Left colon (tissue), 2 donors: Measurements from ENCODE around the gene ADM5. TPM values are rescaled to one million over a fixed set of nuclear protein-coding genes. Genes with fewer than 3 reads are reported as not detected.

ENCODE experiments used
- ATAC-seq: fragments of 200-7000 bp; cut with Tn5 transposase; one replicate; pipeline ENCODE4 v1.9.1; 2020; ENCODE audit warnings: mild to moderate bottlenecking, moderate library complexity
- DNase-seq, 2 donors: peaks; one replicate each; pipeline ENCODE4 v3.0.0-alpha.2; 2020
- intact Hi-C, 2 donors: fragments of 100-400 bp; cut with DNase I in 1 of 2; cut with micrococcal nuclease in 1 of 2; formaldehyde crosslinking; loops; one replicate each; pipeline versions ENCODE4 v1.11.2 to v1.14.0; 2022; cut with DNase I, micrococcal nuclease
- long read RNA-seq: library from polyadenylated mRNA; unstranded; transcript quantifications from one replicate; pipeline ENCODE4 v2.0.0, GENCODE V29; 2021
- total RNA-seq, 2 donors: library from RNA; stranded (reverse); fragmentation: NEBNext Ultra II Directional; extraction: Animal tissue kit (Norgen Biotek cat#: 25700); gene quantifications; one replicate each; pipeline ENCODE4 v1.2.1, GENCODE V29; 2021
- donor health status: DM: no; HTN: no; CAD: no.
- donor health status: DM: yes; HTN: yes; CAD: no.

ADM5 gene
- total RNA-seq: 1 to 10 TPM in 1 of 2 donors, under 1 TPM in 1; 0.98 to 1.1 TPM
- long read RNA-seq: 0 reads

DNA sequence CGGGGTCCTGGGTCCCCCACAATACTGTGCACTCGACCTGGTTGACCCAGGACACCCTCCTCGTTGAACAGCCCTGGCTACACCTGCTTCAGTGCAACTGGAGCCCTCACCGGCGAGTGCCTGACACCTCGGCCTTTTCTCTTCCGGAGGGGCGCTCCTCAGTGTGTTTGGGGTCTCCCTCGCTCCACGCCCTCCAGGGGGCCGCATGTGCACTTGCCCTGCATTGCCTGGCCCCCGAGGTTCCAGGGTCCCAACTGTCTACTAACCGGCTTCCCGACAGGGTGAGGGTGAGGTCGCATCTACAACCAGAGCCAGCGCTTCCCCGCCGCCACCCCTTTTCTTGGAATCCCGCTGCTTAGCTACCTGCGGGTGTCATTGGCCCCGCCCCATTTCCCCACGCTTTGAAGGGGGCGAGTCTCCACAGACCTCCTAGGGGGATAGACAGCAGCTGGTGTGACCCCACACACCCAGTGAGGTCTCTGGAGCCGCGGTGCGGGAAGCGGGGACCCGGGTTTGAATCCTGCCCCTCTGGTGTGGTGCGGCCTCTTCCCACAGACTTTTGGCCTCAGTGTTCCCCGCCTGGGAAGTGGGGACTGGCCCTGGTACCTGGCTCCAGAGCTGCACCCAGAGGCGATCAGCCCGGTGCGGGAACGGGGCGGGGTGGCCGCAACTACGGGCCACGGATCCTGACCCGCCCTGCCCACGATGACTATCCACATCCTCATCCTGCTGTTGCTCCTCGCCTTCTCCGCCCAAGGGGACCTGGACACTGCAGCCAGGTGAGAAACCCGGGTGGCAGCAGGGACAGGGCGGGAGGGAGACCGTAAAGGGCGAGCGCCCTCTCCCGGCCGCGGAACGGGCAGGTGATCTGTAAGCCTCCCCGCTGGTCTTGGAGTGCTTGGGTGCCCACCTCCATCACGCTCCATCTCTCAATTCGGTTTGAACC, at the start of gene ADM5:
ADM5 (plus strand) TSS at position 462 of the 946 bp plus-strand sequence; CDS start at position 706, 244 bp downstream.
- ATAC-seq: peak; percentile 79
- DNase-seq: peak in 1 of 2 donors; percentile 82
- intact Hi-C loops: no loop called here

- ATAC-seq (peak; percentile 63), DNase-seq (peak; percentile 100)
- intact Hi-C loops: no loop called here
Observed at GRCh38 chr19:49640113-49640898, 49.1 kb upstream of the ADM5 start, which contains the start of gene RRAS. TSS of gene RRAS (minus strand) at chr19:49640143. CDS start at chr19:49640098, 45 bp downstream.

- intact Hi-C loops: no loop called here
- ATAC-seq: peak; percentile 68
- peak; percentile 99 for DNase-seq
Observed at GRCh38 chr19:49641688-49642491, 47.5 kb upstream of the ADM5 start, which contains the start of gene SCAF1. TSS of gene SCAF1 (plus strand) at chr19:49642209. CDS start at chr19:49645027, 2,818 bp downstream.

DNA sequence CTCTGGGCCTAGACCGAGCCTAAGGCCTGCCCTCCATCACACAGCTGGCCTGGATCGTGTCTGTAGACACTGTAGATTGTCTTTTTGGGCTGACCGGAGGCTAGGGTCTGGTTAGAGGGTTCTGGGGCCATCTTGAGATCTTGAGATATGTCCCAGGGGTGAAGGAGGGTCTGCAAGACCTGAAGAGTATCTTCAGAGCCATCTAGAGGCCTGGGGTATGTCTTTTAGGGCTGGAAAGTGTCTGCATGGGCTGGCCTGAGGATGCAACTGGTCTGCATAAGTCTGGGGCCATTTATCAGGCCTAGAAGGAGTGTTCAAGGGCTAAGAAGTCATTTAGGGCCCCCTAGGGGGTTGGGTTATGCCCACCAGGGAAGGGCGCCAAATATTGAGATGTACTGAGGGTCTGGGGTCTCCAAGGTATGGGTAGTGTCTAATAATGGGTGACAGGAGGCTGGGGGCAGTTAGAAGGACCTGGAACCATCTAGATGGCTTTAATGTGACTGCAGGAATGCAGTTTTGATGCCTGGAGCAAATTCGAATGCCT, 46.8 kb upstream of the ADM5 start:
- DNase-seq (no peak), ATAC-seq (no peak)
- intact Hi-C loops: no loop called here

- no peak for DNase-seq
- intact Hi-C loops: no loop called here
- no peak for ATAC-seq
Observed at GRCh38 chr19:49643466-49643865, 45.9 kb upstream of the ADM5 start.

- no peak for DNase-seq
- no peak for ATAC-seq
- intact Hi-C loops: no loop called here
Observed at GRCh38 chr19:49645592-49645991, 43.8 kb upstream of the ADM5 start.

GRCh38 chr19:49645995-49646394, 43.4 kb upstream of the ADM5 start:
- ATAC-seq (no peak), DNase-seq (no peak)
- intact Hi-C loops: no loop called here

DNA sequence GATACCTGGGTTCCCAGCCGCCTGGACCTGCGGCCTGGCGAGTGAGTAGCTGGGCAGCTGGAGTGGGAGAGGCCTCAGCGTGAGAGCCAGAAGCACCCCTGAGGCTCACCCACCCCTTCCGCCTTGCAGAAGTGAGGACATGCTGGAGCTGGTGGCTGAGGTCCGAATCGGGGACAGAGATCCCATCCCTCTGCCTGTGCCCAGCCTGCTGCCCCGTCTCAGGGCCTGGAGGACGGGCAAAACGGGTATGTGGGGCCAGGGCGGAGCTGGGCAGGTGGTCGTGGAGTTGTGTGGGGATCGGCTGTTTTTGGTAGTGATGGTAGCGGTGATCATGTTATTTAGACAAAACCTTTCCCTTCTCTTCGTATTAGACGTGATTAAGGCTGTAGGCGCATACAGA, 42.8 kb upstream of the ADM5 start:
- ATAC-seq (no peak), DNase-seq (no peak)
- intact Hi-C loops: no loop called here

DNA sequence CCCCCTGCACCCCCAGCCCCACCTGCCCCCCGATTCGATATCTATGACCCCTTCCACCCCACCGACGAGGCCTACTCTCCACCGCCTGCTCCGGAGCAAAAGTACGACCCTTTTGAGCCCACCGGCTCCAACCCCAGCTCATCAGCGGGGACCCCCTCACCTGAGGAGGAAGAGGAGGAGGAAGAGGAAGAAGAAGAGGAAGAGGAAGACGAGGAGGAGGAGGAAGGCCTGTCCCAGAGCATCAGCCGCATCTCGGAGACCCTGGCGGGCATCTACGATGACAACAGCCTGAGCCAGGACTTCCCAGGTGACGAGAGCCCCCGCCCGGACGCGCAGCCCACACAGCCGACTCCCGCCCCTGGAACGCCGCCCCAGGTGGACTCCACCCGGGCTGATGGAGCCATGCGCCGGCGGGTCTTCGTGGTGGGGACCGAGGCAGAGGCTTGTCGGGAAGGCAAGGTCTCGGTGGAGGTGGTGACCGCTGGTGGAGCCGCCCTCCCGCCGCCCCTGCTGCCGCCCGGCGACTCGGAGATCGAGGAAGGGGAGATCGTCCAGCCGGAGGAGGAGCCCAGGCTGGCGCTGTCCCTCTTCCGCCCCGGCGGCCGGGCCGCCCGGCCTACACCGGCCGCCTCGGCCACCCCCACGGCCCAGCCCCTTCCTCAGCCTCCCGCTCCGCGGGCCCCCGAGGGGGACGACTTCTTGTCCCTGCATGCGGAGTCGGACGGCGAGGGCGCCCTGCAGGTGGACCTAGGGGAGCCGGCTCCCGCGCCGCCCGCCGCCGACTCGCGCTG, 38.2 kb upstream of the ADM5 start:
- intact Hi-C loops: no loop called here
- DNase-seq: no peak
- no peak for ATAC-seq

GRCh38 chr19:49651820-49652550, 37.4 kb upstream of the ADM5 start:
- intact Hi-C loops: no loop called here
- ATAC-seq: no peak

DNA sequence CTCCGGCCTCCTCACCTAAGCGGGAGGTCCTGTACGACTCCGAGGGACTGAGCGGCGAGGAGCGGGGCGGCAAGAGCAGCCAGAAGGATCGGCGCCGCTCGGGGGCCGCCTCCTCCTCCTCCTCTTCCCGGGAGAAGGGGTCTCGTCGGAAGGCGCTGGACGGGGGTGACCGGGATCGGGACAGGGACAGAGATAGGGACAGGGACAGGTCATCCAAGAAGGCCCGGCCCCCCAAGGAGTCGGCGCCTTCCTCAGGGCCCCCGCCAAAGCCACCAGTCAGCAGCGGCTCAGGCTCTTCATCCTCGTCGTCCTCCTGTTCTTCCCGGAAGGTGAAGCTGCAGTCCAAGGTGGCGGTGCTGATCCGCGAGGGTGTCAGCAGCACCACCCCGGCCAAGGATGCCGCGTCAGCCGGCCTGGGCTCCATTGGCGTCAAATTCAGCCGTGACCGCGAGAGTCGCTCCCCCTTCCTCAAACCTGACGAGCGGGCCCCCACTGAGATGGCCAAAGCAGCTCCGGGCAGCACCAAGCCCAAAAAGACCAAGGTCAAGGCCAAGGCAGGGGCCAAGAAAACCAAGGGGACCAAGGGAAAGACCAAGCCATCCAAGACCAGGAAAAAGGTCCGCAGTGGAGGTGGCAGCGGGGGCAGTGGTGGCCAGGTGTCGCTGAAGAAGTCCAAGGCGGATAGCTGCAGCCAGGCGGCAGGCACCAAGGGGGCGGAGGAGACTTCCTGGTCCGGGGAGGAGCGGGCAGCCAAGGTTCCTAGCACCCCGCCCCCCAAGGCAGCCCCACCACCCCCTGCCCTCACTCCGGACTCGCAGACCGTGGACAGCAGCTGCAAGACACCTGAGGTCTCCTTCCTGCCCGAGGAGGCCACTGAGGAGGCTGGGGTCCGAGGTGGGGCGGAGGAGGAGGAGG, 36.6 kb upstream of the ADM5 start:
- DNase-seq (no peak), ATAC-seq (no peak)
- intact Hi-C loops: no loop called here

More at GRCh38 chr19:49651820-49652550, 37.4 kb upstream of the ADM5 start:
- DNase-seq: no peak

- DNase-seq (no peak), ATAC-seq (no peak)
- intact Hi-C loops: no loop called here
Observed at GRCh38 chr19:49653466-49653806, 36.0 kb upstream of the ADM5 start.

- no peak for ATAC-seq
- DNase-seq: no peak
Observed at GRCh38 chr19:49654581-49654980, 34.8 kb upstream of the ADM5 start.

DNA sequence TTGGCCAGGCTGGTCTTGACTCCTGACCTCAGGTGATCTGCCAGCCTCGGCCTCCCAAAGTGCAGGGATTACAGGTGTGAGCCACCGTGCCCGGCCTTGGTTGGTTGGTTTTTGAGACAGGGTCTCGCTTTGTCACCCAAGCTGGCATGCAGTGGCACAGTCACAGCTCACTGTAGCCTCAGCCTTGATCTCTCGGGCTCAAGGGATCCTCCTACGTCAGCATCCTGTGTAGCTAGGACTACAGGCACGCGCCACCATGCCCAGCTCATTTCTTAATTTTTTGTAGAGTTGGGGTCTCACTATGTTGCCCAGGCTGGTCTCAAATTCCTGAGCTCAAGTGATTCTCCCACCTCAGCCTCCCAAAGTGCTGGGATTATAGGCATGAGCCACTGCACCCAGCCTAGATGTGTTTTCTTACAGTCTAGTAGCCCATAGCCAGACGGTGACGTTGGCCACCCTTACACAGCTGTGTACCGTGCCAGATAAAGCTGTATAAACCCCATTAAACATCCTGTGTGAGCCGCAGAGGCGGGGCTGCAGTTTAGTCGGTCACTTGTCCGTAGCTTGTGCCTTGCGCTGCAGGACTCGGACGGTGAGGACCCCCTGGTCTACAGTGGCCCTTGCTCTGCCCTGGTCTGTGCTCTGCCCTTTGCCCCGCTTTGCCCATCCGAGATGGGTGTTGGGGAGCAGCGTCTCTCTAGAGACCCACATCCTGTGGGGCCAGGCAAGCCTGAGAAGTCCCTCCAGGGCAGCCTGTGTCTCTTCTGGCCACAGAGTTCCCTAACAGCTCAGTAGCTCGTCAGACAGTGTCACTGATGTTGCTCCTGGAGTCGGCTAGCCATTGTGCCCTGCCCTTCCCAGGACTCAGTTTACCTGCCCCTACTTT, 33.6 kb upstream of the ADM5 start:
- no peak for DNase-seq
- ATAC-seq: no peak
- intact Hi-C loops: no loop called here

More at GRCh38 chr19:49654581-49654980, 34.8 kb upstream of the ADM5 start:
- intact Hi-C loops: no loop called here

DNA sequence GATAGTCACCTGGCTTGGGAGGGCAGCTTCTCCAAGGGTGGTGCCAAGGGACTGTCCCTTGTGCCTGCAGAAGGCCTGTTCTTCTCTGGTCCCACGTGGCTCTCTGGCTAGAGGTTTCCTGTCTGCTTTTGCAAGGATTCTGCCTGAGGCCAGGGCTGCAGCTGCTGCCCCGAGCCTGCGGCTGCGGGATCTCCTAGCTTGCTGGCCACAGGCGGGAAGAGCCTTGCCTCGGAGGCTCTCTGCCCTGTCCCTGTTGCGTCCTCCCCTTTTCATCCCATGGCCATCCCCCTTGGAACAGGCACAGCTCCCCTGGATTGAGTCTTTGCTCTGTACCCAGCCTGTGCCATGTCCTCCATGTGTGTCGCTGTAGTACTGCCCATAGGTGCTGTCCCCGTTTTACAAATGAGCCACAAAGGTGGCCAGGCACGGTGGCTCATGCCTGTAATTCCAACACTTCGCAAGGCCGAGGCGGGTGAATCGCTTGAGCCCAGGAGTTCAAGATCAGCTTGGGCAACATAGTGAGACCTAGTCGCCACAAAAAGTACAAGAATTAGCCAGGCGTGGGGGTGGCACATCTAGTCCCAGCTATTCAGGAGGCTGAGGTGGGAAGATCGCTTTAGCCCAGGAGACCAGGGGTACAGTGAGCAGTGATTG, 32.8 kb upstream of the ADM5 start:
- no peak for DNase-seq
- intact Hi-C loops: no loop called here
- no peak for ATAC-seq
